ENCODE results near the gene TMEM202.
"Not testable (repeated sequence)": the region's sequence is repeated elsewhere in the genome, so short reads cannot be mapped to it uniquely, and the experiment has no call there.

The TMEM202 gene

DNA sequence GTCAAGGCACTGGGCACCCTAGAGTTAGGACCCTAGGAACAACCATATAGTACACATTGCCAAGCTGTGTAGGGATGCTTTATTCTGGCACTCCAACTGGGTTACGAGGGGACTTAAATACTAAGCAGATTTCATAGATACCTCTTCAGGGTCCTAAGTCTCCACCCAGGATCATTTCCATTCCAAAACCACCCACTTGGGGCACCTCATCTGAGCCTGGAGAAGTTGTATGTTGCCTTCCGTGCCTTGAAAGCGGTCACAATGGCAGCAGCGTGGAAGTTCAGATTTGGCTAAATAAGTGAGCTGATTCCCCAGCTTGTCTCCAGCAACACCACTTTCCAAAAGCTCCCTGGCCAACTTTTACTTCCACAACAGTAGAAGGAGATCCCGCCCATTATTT, 4.6 kb downstream of the TMEM202 start:
- no peak for DNase-seq (ENCODE audit: low read depth, low spot score)

DNA sequence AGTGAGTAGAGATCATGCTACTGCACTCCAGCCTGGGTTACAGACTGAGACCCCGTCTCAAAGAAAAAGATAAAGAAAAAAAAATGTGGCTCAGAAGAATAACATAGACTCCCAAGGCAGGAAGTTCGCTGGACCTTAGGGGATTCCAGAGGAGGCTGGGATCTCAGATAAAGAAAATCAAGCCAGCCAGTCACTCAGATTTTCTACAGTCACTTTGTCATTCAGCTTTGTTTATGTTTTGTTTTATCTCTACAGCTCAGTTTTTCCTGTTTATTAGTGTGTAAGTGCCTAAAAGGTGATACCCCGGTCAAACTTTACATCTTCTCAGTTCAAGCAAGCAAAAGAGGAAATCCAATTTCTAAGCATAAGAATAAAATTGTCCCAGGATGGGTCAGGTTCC, 6.3 kb downstream of the TMEM202 start:
- no peak for DNase-seq (ENCODE audit: low read depth, low spot score)

DNA sequence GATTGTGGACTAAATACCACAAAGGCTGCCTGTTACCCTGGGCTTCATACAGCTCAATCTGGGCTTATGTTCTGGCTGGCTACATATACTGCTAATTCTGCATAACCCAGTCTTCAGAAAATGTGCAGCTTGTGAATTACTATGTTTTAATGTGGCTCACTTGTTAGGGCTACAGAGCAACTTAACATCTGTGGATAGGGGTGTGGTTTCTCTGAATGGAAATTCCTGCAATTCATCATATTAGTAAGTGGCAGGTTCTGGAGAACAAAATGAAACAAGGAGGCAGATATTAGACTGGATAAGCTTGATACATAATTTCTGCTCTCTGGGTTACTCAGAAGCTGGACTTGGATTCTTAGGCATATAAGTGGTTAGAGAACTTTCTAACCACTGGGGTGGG, 6.7 kb downstream of the TMEM202 start:
- no peak for DNase-seq (ENCODE audit: low read depth, low spot score)

DNA sequence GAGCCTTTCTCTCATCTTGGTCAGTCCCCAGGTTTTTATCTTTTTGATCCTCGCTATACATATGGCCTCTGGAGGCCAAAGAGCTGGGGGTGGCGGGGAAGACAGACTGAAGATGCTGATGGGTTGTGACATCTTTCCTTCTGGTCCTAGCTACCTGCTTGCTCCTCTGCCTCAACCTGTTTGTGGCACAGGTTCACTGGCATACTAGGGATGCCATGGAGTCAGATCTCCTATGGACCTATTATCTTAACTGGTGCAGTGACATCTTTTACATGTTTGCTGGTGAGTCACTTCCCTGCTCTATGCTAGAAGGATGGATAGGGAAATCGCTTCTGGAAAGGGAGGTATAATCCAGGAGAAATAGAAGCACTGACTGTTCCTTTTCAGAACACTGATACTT, 8.8 kb downstream of the TMEM202 start:
- no peak for DNase-seq (ENCODE audit: low read depth, low spot score)

DNA sequence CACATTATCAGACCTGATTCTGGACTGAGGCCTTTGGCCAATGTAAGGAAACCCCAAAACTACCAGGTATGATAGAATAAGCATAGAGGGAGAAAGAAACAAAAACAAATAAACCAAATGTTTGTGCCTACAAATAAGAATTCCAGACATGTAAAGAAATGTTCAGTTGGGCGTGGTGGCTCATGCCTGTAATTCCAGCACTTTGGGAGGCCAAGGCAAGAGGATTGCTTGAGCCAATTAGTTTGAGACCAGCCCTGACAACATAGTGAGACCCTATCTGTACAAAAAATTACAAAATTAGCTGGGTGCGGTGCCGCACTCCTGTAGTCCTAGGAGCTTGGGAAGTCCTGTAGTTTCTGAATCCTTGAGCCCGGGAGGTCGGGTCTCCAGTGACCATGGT, 13.0 kb downstream of the TMEM202 start:
- DNase-seq (ENCODE audit: low read depth, low spot score) = no peak

DNA sequence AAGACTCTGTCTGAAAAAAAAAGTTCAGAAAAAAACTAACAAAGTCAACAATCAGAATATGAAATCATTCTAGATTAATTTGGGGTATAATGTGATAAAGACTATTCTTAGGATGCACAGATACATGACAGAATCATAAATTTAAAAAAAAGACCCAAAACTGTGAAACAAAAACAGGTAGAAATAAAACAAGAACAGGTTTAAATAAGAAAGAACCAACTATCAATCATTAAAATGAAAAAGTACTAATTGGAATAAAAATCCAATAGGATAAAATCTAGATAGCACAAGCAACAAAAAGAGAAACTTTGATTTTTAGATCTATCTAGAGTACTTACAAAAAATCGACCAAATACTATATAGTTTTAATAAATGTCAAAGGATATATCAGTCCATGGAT, 13.4 kb downstream of the TMEM202 start:
- DNase-seq (ENCODE audit: low read depth, low spot score) = no peak

DNA sequence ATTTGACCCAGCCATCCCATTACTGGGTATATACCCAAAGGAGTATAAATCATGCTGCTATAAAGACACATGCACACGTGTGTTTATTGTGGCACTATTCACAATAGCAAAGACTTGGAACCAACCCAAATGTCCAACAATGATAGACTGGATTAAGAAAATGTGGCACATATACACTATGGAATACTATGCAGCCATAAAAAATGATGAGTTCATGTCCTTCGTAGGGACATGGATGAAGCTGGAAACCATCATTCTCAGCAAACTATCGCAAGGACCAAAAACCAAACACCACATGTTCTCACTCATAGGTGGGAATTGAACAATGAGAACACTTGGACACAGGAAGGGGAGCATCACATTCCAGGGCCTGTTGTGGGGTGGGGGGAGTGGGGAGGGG, 15.2 kb downstream of the TMEM202 start:
- DNase-seq (ENCODE audit: low read depth, low spot score) = not testable (repeated sequence)

DNA sequence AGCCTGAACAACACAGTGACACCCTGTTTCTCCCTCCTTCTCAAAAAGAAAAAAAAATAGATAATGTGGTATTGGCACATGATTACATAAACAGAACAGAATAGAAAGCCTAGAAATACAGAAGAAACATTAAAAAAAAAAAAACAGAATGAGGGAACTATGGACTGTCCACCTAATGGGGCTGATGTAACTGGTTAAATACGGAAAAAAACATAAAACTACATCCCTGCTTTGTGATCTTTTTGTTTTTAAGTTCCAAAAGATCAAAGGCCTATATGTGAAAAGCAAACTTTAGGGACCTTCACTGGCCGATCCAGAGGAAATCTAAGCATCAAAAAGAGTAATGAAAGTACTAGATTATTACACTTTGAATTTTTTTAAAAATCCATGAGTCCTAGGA, 17.2 kb downstream of the TMEM202 start:
- no peak for DNase-seq (ENCODE audit: low read depth, low spot score)

DNA sequence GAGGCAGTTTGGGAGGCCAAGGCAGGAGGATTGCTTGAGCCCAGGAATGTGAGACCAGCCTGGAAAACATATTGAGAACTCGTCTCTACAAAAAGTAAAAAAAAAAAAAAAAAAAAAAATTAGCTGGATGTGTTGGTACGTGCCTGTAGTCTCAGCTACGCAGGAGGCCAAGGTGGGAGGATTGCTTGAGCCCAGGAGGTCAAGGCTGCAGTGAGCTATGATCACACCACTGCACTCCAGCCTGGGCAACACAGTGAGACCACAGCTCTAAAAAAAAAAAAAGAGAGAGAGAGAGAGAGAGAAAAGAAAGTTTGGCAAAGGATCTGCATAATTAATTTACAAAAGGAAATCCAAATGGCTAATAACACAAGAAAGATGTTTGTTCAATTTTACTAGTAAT, 21.7 kb downstream of the TMEM202 start:
- DNase-seq (ENCODE audit: low read depth, low spot score) = not testable (repeated sequence)

DNA sequence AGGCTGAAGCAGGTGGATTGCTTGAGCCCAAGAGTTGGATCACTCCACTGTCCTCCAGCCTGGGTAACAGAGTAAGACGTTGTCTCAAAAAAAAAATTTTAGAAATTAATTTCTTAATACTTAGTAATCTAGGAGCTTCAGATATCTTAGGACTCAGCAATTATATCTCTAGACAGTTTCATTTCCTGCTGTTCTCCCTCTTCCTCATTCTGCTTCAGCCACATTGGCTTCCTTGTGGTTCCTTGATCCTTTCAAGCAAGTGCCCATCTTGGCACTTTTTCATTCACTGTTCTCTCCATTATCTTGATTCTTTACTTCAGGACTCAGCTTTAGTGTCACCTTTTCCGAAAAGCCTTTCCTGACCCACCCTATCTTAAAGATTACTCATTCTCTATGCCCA, 22.5 kb downstream of the TMEM202 start:
- no peak for DNase-seq (ENCODE audit: low read depth, low spot score)

DNA sequence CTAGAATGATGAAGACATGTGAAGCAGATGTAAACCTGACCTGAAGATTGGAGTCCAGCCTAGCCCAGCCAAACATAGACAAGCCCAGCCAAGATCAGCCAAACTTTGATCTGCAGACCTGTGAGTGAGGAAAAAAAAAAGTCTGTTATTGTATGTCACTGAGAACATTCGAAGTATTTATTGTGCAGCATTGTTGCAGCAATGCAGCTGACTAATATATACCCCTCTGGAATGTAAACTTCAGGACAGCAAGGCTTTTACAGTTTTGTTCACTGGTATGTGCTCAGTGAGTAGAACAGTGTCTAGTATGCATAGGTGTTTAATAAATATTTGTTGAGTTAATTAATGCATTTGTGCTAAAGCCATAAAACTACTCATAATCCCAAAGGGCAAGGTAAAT, 23.4 kb downstream of the TMEM202 start:
- no peak for DNase-seq (ENCODE audit: low read depth, low spot score)

DNA sequence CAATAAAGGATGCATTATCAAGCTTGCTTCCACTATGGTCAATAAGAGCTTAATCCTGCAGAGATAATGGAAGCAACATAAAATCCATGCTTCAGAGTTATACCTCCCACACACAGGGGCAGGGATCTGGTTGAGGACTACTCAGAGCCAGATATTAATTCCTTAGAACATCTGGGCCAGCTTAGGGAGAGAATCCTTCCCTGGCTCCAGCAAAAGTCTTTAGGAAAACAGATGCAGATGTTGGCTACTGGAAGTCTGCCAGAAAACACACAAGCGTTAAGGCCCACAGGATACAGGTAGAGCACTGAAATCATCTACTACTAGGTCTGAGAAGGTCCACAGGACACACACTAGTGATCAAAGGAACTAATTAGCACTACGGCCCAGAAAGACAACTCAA, 25.2 kb downstream of the TMEM202 start:
- DNase-seq (ENCODE audit: low read depth, low spot score) = no peak

DNA sequence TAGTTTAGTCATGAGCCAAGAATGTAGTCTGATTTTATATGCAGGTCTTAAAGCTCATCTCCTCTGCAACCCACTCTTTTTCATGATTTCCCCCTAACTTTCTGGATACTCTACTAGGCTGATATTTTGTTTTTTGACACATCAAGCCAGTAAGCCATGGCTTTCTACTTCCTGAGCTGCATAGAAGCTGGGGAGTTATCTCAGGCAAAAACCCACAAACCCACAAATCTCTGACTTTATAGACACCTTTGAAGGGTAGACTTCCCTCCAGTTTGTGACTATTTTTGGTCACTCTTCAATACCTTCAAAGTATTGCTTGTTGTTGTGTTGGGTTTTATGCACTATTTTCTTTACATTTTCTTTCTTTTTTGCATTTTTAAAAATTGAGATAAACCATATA, 28.6 kb downstream of the TMEM202 start:
- no peak for DNase-seq (ENCODE audit: low read depth, low spot score)

DNA sequence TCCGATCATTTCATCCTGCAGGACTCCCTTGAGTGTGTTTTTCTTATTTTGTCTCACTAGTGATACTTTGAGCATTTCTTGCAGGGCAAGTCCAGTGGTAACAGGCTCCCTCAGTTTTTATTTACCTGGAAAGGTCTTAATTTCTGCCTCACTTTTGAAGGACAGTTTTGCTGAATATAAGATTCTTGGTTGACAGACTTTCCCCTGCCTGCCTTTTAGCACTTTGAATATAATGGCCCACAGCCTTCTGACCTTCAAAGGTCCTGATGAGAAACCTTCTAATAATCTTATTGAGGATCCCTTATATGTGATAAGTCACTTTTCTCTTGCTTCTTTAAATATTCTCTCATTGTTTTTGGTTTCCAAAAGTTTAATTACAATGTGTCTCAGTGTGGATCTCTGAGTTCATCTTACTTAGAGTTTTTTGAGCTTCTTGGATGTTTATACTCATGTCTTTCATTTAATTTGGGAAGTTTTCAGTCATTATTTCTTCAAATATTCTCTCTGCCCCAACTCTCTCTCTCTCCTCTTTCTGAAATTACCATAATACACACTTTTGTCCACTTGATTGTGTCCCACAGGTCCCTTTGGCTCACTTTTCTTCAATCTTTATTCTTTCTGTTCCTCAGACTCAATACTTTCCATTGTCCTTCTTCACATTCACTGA, 39.7 kb downstream of the TMEM202 start:
- DNase-seq (ENCODE audit: low read depth, low spot score) = no peak

DNA sequence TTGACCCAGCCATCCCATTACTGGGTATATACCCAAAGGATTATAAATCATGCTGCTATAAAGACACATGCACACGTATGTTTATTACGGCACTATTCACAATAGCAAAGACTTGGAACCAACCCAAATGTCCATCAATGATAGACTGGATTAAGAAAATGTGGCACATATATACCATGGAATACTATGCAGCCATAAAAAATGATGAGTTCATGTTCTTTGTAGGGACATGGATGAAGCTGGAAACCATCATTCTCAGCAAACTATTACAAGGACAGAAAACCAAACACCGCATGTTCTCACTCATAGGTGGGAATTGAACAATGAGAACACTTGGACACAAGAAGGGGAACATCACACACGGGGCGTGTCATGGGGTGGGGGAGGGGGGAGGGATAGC, 44.7 kb downstream of the TMEM202 start:
- DNase-seq (ENCODE audit: low read depth, low spot score) = not testable (repeated sequence)

DNA sequence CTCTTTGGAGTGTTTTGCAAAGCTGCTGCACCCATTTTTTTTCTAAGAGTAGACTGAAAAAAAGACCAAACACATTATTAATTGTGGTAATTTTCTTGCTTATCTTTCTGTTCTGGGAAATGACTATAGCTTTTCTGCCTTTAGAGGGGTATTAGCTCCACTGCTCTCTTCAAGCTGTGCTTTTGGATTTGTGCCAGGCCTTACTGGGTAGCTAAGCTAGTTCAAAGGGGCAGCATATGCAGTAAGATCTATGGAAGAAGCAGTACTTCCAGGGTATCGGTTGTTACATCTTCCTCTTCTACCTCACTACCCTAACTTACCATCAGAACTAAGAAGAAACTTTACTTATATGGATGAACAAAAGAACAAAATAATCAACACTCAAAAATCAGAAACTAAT, 47.3 kb downstream of the TMEM202 start:
- no peak for DNase-seq (ENCODE audit: low read depth, low spot score)

DNA sequence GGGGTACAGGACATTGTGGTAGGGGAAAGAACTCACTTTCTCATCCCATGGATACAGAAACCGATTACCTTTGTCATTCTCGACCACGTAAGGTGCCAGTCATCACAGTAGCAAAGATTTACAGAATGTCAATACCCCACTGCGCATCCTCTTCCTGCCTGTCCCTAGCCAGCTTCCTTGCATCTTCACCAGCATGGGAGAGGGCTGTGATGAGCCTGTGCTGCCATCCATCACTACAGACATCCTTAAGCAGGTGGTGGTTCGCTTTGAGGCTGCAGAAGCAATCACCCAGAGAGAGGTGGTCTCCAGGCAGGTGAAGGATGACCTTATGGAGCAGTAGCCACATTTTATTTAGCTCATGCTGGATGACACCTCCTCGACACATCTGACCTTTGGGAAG, 52.7 kb downstream of the TMEM202 start:
- no peak for DNase-seq (ENCODE audit: low read depth, low spot score)

DNA sequence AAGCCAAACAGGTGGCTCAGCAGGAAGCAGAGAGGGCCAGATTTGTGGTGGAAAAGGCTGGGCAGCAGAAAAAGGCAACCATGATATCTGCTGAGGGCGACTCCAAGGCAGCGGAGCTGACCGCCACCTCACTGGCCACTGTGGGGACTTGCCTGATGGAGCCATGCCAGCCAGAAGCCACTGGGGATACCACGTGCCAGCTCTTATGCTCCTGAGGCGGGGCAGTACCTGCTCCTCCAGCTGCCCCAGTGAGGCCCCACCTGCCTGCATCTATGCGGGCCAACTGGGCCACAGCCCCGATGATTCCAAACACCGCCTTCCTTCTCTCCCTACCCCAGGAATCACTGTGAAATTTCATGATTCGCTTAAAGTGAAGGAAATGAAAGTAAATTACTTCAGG, 53.1 kb downstream of the TMEM202 start:
- DNase-seq (ENCODE audit: low read depth, low spot score) = no peak

DNA sequence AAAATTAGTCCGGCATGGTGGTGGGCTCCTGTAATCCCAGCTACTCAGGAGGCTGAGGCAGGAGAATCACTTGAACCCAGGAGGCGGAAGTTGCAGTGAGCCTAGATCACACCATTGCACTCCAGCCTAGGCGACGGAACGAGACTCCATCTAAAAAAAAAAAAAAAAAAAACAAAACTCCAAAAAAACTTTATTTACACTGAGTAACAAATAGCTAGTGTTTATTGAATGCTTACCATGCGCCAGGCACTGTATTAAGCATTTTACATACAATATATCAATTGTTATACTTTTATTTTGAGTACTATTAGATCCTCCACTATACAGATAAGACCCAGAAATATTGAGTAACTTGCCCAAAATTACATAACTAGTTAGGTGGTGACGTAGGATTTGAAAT, 58.6 kb downstream of the TMEM202 start:
- no peak for DNase-seq (ENCODE audit: low read depth, low spot score)
